Tongue (tissue), 2 donors: ENCODE results near the gene CLEC1A. TPM values are rescaled to one million over a fixed set of nuclear protein-coding genes. Genes with fewer than 3 reads are reported as not detected.
"Not testable (repeated sequence)": the region's sequence is repeated elsewhere in the genome, so short reads cannot be mapped to it uniquely, and the experiment has no call there.

ENCODE experiments used
- DNase-seq: peaks from one replicate; pipeline ENCODE4 v3.0.0-alpha.2; 2015
- total RNA-seq: library from RNA; depleted of rRNA; stranded (reverse); fragments of >200 nt; gene quantifications from one replicate; pipeline ENCODE4 v1.2.3, GENCODE V29; 2014

Gene CLEC1A
- total RNA-seq, 1 donor from 2014 or later: 2.7 TPM

GRCh38 chr12:10042167-10042566, 56.6 kb downstream of the CLEC1A start:
- no peak for DNase-seq

- peak; percentile 32 for DNase-seq
Observed at GRCh38 chr12:10033783-10034545, 64.8 kb downstream of the CLEC1A start.

GRCh38 chr12:10031771-10032175, 67.0 kb downstream of the CLEC1A start:
- no peak for DNase-seq

- no peak for DNase-seq
Observed at GRCh38 chr12:10031321-10031720, 67.5 kb downstream of the CLEC1A start.

- no peak for DNase-seq
Observed at GRCh38 chr12:10030446-10030845, 68.3 kb downstream of the CLEC1A start, which contains the start of gene CLEC9A. CLEC9A (plus strand) TSS chr12:10030682; CDS start chr12:10052688, 22,006 bp downstream.

GRCh38 chr12:10027721-10028120, 71.1 kb downstream of the CLEC1A start:
- DNase-seq: no peak

GRCh38 chr12:10027311-10027710, 71.5 kb downstream of the CLEC1A start:
- DNase-seq: no peak

- DNase-seq: not testable (repeated sequence)
Observed at GRCh38 chr12:10026666-10027065, 72.1 kb downstream of the CLEC1A start.

- DNase-seq: no peak
Observed at GRCh38 chr12:10025236-10025635, 73.5 kb downstream of the CLEC1A start.

GRCh38 chr12:10021342-10021741, 77.4 kb downstream of the CLEC1A start:
- no peak for DNase-seq

Other genes with a start within 250 kb of the CLEC1A start
- gene CLEC2B, start 229.6 kb downstream of the CLEC1A start, total RNA-seq: 25.2 TPM
- gene KLRF2, start 217.5 kb downstream of the CLEC1A start, total RNA-seq: not detected
- not detected for gene CLEC2A, start 166.6 kb downstream of the CLEC1A start, total RNA-seq
- not detected for gene CLEC12A, start 127.6 kb downstream of the CLEC1A start, total RNA-seq
- not detected for gene CLEC1B, start 99.9 kb downstream of the CLEC1A start, total RNA-seq
- not detected for gene CLEC12B, start 88.4 kb downstream of the CLEC1A start, total RNA-seq
- gene CLEC9A, start 68.3 kb downstream of the CLEC1A start, total RNA-seq: 0.82 TPM
- gene CLEC7A, start 31.2 kb upstream of the CLEC1A start, total RNA-seq: 3.6 TPM
- gene OLR1, start 73.1 kb upstream of the CLEC1A start, total RNA-seq: 1.2 TPM
- gene TMEM52B, start 80.0 kb upstream of the CLEC1A start, total RNA-seq: not detected
- 76.4 TPM for gene GABARAPL1, start 113.9 kb upstream of the CLEC1A start, total RNA-seq
- gene KLRD1, start 208.9 kb upstream of the CLEC1A start, total RNA-seq: 0.31 TPM